SK-N-MC (cell line): ENCODE measurements around the gene DHRS7C.
"Not testable (repeated sequence)": the region's sequence is repeated elsewhere in the genome, so short reads cannot be mapped to it uniquely, and the experiment has no call there.

Experiments used
- EZH2 ChIP-seq: fragments of 200-600 bp; sonication (generic); IDR thresholded peaks from one replicate; pipeline ENCODE4 v1.6.1; 2017; ENCODE audit warnings: antibody characterized with exemption
- FOXP2 ChIP-seq: optimal IDR thresholded peaks from 2 replicates; pipeline ENCODE3; 2011; ENCODE audit warnings: mild to moderate bottlenecking, moderate library complexity; ENCODE audit not compliant: insufficient read depth; ENCODE audit errors: extremely low read length, control extremely low read depth
- POLR2AphosphoS5 ChIP-seq: IDR thresholded peaks from 2 replicates; pipeline ENCODE4 v1.6.1; 2012; ENCODE audit warnings: mild to moderate bottlenecking, low read depth, low read length, borderline replicate concordance

DNA sequence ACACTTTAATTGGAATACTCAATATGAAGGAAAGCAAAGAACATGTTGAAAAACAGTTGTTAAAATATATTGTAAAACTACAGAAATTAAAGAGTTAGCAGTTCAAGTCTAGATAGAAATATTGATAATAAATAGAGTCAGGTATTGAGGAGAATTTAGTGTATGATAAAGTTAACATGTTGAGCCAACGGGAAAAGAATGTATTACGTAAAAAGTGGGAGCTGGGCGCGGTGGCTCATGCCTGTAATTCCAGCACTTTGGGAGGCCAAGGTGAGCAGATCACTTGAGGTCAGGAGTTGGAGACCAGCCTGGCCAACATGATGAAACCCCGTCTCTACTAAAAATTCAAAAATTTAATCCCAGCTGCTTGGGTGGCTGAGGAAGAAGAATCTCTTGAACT, 7.9 kb downstream of the DHRS7C start:
- TF ChIP-seq POLR2AphosphoS5, EZH2, FOXP2: not testable (repeated sequence)
